ENCODE data around the gene MAP3K7. TPM values are rescaled to one million over a fixed set of nuclear protein-coding genes. Genes with fewer than 3 reads are reported as not detected.
A peak's percentile ranks its signal among the peaks of the same experiment; 100 is the strongest.

MAP3K7 gene
- total RNA-seq, 1 experiment from 2014 or later, result 32.6 TPM

DNA sequence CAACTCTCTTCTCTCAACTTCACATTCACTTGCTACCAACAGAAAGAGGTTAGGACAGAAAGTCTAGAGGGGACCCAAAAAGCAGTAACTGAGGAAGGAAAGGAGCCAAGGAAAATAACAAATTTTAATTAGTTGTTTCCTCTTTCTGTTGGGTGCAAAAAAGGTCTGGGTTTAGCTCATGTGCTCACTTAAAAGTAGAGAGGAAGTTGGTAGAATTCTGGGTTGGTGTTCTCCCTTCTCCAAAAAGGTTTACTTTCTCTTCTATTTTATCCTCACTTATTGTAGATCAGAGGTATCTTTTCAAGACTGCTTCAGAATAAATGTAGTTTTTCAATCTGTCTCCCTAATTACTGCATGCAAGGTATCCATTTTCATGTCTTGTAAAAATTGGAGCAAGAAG lies 42.8 kb downstream of the MAP3K7 start:
- H3K9me3 Mint-ChIP-seq (ENCODE audit: unreplicated experiment), result no peaks in the 10 kb centered on the region
- BruUV-seq (replicated peaks), result no TSS peak
- H3K4me3 Mint-ChIP-seq (ENCODE audit: unreplicated experiment), result no peak overlapping the region
- DNase-seq (ENCODE audit: unreplicated experiment), result no peak
- intact Hi-C loops (cut with micrococcal nuclease), result no loop called here
- no peaks in the 10 kb centered on the region for H3K4me1 Mint-ChIP-seq (ENCODE audit: insufficient read depth, unreplicated experiment)
- peaks cover 58% of the 10 kb centered on the region for H3K36me3 Mint-ChIP-seq (ENCODE audit: insufficient read depth, unreplicated experiment)
- ChIA-PET CTCF (no interaction called here), POLR2A (interaction anchor here (0.7 kb wide), 1 partner anchor 371 kb away, joined by 3 read pairs; no protein-coding TSS in a partner anchor)
- H3K27me3 Mint-ChIP-seq (ENCODE audit: insufficient read depth, unreplicated experiment), result no peaks in the 10 kb centered on the region
- no peak for TF ChIP-seq CTCF (IDR thresholded peaks at IDR 0.05; ENCODE audit: unreplicated experiment)
- no peak overlapping the region for H3K27ac Mint-ChIP-seq (ENCODE audit: low read depth, unreplicated experiment)

DNA sequence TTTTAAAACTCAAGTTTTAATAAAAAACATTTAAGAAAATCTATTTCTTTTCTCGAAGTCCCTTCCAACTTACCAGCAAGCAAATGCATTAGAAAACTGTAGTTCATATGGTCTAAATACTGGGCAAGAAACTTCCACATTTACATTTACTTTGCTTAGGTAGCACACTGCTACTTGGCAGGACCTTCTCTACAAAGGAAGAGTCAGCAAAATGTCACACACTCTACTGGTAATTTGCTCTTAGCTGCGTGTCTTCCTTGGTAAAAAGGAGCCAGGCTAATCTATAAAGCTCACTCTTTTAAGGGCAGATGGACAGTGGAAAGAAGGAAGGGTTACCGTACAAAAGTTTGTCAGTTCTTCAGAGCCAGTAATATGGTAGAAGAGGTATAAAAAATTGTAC lies 45.7 kb downstream of the MAP3K7 start:
- intact Hi-C loops (cut with micrococcal nuclease), result no loop called here

GRCh38 chr6:90538278-90539046 lies 48.4 kb downstream of the MAP3K7 start:
- BruUV-seq (replicated peaks), result no TSS peak
- Mint-ChIP-seq H3K4me3 (ENCODE audit: unreplicated experiment) (no peak overlapping the region), H3K27me3 (ENCODE audit: insufficient read depth, unreplicated experiment) (no peaks in the 10 kb centered on the region), H3K36me3 (ENCODE audit: insufficient read depth, unreplicated experiment) (peaks cover 37% of the 10 kb centered on the region), H3K9me3 (ENCODE audit: unreplicated experiment) (no peaks in the 10 kb centered on the region), H3K27ac (ENCODE audit: low read depth, unreplicated experiment) (no peak overlapping the region), H3K4me1 (ENCODE audit: insufficient read depth, unreplicated experiment) (no peaks in the 10 kb centered on the region)
- POLR2A ChIA-PET, result interaction anchor here (0.6 kb wide), 1 partner anchor 281 kb away, joined by 3 read pairs; no protein-coding TSS in a partner anchor
- CTCF ChIA-PET, result interaction anchor here (0.6 kb wide), 1 partner anchor 432 kb away, joined by 3 read pairs; no protein-coding TSS in a partner anchor
- no peak for TF ChIP-seq CTCF (IDR thresholded peaks at IDR 0.05; ENCODE audit: unreplicated experiment)
- DNase-seq (ENCODE audit: unreplicated experiment), result no peak
- intact Hi-C loops (cut with micrococcal nuclease), result no loop called here

More for the DNA sequence above, 45.7 kb downstream of the MAP3K7 start:
- TF ChIP-seq CTCF (IDR thresholded peaks at IDR 0.05; ENCODE audit: unreplicated experiment), result no peak
- POLR2A ChIA-PET, result no interaction called here
- DNase-seq (ENCODE audit: unreplicated experiment), result no peak
- Mint-ChIP-seq H3K9me3 (ENCODE audit: unreplicated experiment) (no peaks in the 10 kb centered on the region), H3K4me1 (ENCODE audit: insufficient read depth, unreplicated experiment) (no peaks in the 10 kb centered on the region), H3K27me3 (ENCODE audit: insufficient read depth, unreplicated experiment) (no peaks in the 10 kb centered on the region), H3K4me3 (ENCODE audit: unreplicated experiment) (no peak overlapping the region), H3K27ac (ENCODE audit: low read depth, unreplicated experiment) (no peak overlapping the region), H3K36me3 (ENCODE audit: insufficient read depth, unreplicated experiment) (peaks cover 39% of the 10 kb centered on the region)
- BruUV-seq (replicated peaks), result no TSS peak
- CTCF ChIA-PET, result interaction anchor here (0.6 to 1.6 kb wide), 2 partner anchors 571 to 688 kb away, joined by 3 to 4 read pairs; no protein-coding TSS in a partner anchor

GRCh38 chr6:90537723-90538258 lies 49.1 kb downstream of the MAP3K7 start:
- TF ChIP-seq CTCF (IDR thresholded peaks at IDR 0.05; ENCODE audit: unreplicated experiment), result no peak
- no peaks in the 10 kb centered on the region for H3K27me3 Mint-ChIP-seq (ENCODE audit: insufficient read depth, unreplicated experiment)
- intact Hi-C loops (cut with micrococcal nuclease), result no loop called here
- ChIA-PET POLR2A (no interaction called here), CTCF (interaction anchor here (0.6 kb wide), 1 partner anchor 431 kb away, joined by 3 read pairs; no protein-coding TSS in a partner anchor)
- peaks cover 36% of the 10 kb centered on the region for H3K36me3 Mint-ChIP-seq (ENCODE audit: insufficient read depth, unreplicated experiment)
- H3K4me1 Mint-ChIP-seq (ENCODE audit: insufficient read depth, unreplicated experiment), result no peaks in the 10 kb centered on the region
- H3K4me3 Mint-ChIP-seq (ENCODE audit: unreplicated experiment), result no peak overlapping the region
- no TSS peak for BruUV-seq (replicated peaks)
- peak; percentile 18 for DNase-seq (ENCODE audit: unreplicated experiment)
- H3K9me3 Mint-ChIP-seq (ENCODE audit: unreplicated experiment), result no peaks in the 10 kb centered on the region
- no peak overlapping the region for H3K27ac Mint-ChIP-seq (ENCODE audit: low read depth, unreplicated experiment)

Data from MCF 10A (cell line).